ENCODE results near the gene TLX2.
A peak's percentile ranks its signal among the peaks of the same experiment; 100 is the strongest.

Gene TLX2

GRCh38 chr2:74496997-74497776 is 17.1 kb upstream of the TLX2 start:
- no peak for DNase-seq (ENCODE audit: low read depth)

GRCh38 chr2:74497777-74498499 is 16.3 kb upstream of the TLX2 start:
- no peak for DNase-seq (ENCODE audit: low read depth)

GRCh38 chr2:74498500-74499266 is 15.6 kb upstream of the TLX2 start:
- DNase-seq (ENCODE audit: low read depth): peak; percentile 58

GRCh38 chr2:74499267-74499939 is 14.8 kb upstream of the TLX2 start, which contains the start of gene LBX2:
LBX2 (minus strand) TSS chr2:74499603; CDS start chr2:74499537, 66 bp downstream.
- DNase-seq (ENCODE audit: low read depth): peak; percentile 35

GRCh38 chr2:74499940-74500577 is 14.2 kb upstream of the TLX2 start:
- no peak for DNase-seq (ENCODE audit: low read depth)

- no peak for DNase-seq (ENCODE audit: low read depth)
Observed at GRCh38 chr2:74500578-74500946, 13.7 kb upstream of the TLX2 start.

GRCh38 chr2:74501335-74502071 is 12.7 kb upstream of the TLX2 start:
- no peak for DNase-seq (ENCODE audit: low read depth)

GRCh38 chr2:74502147-74502719 is 12.0 kb upstream of the TLX2 start:
- no peak for DNase-seq (ENCODE audit: low read depth)

GRCh38 chr2:74502720-74503505 is 11.3 kb upstream of the TLX2 start:
- peak; percentile 83 for DNase-seq (ENCODE audit: low read depth)

- no peak for DNase-seq (ENCODE audit: low read depth)
Observed at GRCh38 chr2:74503506-74504475, 10.5 kb upstream of the TLX2 start.

GRCh38 chr2:74504591-74504990 is 9.7 kb upstream of the TLX2 start:
- no peak for DNase-seq (ENCODE audit: low read depth)

GRCh38 chr2:74505448-74506246 is 8.6 kb upstream of the TLX2 start:
- no peak for DNase-seq (ENCODE audit: low read depth)

GRCh38 chr2:74507145-74507925 is 6.9 kb upstream of the TLX2 start, which contains the start of gene PCGF1:
PCGF1 (minus strand) TSS chr2:74507695; CDS start chr2:74507668, 27 bp downstream.
- peak; percentile 98 for DNase-seq (ENCODE audit: low read depth)

- peak; percentile 85 for DNase-seq (ENCODE audit: low read depth)
Observed at GRCh38 chr2:74507926-74508520, 6.2 kb upstream of the TLX2 start.

GRCh38 chr2:74510272-74510671 is 4.0 kb upstream of the TLX2 start:
- no peak for DNase-seq (ENCODE audit: low read depth)
